Skin of body (tissue), 2 donors: ENCODE results near the gene LRP1. TPM values are rescaled to one million over a fixed set of nuclear protein-coding genes. Genes with fewer than 3 reads are reported as not detected.

Experiments
- DNase-seq: peaks from one replicate; lab custom pipeline; 2025; lab: John Stamatoyannopoulos, UW
- total RNA-seq: library from RNA; depleted of rRNA; stranded (reverse); fragments of >200 nt; gene quantifications from one replicate; pipeline ENCODE4 v1.2.3, GENCODE V29; 2014

The LRP1 gene
- total RNA-seq, 1 donor from 2014 or later: 149 TPM

DNA sequence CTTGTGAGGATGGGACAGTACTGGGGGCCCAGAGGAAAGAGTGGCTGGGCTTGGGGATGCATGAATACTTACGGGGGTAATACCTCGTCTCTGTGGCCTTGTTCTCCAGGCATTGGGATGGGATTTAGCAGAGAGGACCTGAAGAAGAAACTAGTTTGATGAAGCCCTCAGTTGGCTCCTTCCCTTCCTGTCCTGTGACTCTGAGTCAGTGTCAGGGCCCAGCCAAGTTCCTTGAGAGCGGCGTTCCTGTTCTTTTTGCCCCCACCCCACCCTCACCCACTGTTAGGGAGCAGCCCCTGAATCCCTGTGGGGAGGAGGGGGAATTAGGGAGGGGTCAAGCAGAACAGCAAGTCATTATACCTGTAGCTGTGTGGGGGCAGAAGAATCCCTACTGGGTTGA lies 24.4 kb downstream of the LRP1 start:
- no peak for DNase-seq

DNA sequence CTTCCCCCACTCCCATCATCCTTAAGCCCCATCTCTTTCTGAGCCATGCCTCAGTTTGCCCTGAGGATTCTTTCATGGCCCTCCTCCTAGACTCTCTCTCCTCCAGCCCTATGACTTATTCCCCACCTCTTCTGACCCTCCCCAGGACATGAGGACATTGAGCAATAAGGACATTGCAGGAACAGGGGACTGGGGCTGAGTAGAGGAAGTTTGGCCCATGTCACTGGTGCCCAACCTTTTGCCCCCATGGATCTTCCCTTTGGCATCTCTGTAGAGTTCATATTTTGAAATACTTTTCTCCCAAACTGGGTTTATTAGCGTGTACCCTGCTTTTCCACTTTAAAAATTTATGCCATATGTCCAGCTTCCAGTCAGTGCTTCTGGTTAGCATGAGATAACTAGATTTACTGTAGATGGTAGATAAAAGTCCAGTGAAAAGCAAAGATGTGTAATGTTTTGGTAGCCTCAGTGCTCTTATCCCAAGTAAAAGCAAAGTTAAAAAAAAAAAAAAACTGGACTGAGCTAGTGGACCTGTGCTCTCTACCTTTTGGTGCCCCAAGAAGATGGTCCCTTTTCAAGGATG lies 25.2 kb downstream of the LRP1 start:
- DNase-seq: no peak

DNA sequence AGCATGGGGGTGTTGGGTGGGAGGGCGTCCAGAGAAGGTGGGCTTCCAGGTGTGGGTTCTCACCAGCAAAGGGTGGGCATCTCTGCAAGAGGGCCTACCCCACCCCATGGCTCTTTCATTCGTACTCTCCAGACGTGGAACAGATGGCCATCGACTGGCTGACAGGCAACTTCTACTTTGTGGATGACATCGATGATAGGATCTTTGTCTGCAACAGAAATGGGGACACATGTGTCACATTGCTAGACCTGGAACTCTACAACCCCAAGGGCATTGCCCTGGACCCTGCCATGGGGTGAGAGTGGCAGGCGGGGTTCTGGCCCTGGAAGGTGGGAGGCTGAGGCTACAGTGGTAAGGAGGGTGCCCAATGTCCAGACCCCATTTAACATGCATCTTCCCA lies 25.8 kb downstream of the LRP1 start:
- no peak for DNase-seq

DNA sequence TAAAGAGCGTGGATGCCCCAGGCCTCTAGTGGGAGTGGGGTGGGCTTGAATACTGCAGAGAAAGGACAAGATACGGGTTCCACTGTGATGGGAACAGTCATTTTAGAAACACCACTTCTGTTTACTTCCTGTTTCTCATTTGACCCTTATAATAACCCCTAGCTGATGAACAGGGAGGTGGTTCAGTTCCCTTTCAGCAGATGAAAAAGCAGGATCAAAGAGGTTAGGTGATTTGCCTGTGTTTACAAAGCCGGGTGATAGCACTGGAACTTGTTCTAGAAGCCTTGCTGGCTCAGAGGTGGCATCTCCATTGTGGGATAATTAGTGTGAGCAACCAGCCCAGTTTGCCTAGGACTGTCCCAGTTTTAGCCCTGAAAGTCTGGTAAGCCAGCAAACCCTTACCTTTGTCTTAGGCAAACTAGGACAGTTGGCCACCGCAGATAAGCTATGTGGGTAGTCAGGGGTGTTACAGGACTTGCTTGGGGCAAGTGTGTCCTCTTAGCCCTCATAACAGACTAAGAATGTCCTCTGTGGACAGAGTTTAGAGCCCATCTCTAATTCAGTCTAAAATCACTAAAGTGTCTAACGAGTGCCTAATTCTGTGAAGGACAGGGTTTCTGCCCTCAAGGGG lies 26.6 kb downstream of the LRP1 start:
- no peak for DNase-seq

DNA sequence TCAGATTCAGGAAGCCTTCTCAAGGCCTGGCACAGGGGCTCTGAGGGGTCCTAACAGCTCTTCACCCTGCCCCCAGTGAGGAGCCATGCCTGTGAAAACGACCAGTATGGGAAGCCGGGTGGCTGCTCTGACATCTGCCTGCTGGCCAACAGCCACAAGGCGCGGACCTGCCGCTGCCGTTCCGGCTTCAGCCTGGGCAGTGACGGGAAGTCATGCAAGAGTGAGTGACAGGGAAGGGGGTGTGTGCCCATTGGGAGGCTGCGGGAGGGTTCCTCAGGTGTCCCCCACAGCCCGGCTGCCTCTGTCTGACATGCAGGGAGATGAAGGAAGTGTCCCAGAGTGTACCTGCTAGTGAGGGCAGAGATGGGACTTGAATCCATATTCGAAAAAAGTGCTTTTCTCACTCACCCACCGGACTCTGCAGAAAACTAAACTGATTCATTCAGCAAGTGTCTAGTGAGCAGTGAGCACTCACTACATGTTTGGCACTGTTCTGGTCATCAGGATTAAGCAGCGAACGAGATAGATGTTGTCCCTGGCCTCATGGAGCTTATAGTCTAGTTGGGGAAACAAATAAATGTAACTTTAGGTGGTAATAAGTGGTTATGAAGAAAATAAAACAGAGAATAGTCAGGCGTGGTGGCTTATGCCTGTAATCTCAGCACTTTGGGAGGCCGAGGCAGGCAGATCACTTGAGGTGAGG lies 28.6 kb downstream of the LRP1 start:
- DNase-seq: no peak

DNA sequence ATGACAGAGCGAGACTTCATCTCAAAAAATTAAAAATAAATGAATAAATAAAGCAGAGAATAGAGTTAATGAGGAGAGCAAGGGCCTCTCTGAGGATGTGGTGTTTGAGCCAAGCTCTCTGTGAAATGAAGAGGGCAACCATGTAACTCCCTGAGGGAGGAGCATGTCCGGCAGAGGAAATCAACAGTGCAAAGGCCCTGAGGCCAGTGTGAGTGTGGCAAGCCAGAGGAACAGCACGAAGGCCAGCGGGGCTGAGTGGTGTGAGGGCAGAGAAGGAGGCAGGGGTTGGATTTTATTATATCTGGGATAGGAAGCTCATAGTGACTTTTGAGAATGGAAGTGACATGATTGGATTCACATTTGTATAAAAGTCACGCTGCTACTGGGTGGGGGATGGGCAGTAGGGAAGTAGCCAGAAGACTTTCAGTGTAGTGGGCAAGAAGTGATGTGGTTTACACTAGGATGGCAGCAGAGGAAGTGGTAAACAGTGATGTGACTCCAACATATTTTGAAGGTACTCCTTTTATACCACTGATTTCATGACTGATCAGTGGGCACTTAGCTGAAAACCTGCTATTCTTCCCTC lies 29.4 kb downstream of the LRP1 start:
- DNase-seq: peak; percentile 7

DNA sequence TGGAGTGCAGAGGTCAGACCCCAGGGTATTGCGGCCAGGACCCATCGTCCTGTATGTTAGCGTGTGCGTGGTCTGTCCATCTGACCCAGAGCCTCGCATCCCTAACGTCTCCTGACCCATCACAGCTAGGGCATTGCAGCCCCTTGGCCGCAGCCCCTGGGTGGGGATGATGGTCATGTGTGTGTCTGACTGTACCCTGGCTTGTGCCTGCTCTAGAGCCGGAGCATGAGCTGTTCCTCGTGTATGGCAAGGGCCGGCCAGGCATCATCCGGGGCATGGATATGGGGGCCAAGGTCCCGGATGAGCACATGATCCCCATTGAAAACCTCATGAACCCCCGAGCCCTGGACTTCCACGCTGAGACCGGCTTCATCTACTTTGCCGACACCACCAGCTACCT lies 29.9 kb downstream of the LRP1 start:
- DNase-seq: no peak

DNA sequence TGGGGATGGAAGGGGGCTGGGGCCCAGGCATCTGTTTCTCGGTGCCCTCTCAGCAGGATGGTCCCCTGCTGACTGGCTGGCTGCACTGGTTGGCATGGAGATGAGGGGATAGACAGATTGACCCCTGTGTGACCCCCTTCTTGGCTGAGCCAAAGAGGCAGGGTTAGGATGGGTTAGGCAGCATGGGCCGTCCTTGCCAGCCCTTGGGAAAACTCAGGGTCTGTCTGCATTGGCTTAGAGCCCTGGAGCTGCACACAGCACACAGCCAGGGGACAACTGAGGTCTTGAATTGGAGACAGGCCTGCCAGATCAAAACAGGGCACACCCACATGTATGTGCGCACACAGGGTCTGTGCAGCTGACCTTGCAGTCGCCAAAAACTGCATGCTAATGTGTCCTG lies 30.4 kb downstream of the LRP1 start:
- DNase-seq: no peak

DNA sequence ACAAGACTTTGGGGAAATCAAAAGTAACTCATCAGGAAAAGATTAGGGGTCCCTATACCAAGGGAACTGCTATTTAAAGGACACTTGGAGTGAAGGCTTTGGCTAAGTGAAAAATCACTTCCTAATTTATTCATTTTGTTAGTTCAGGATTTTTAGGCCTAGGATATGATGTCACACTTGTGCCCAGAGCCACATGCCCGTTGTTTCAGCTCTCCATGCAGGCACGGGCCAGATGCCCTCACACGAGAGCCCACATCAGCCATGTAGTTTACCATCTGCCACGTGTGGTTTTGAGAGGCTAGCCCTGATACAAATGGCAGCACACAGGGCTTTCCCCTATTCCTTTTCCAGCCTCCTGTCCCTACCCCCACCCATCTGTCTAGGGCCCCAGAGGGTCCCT lies 31.0 kb downstream of the LRP1 start:
- no peak for DNase-seq

DNA sequence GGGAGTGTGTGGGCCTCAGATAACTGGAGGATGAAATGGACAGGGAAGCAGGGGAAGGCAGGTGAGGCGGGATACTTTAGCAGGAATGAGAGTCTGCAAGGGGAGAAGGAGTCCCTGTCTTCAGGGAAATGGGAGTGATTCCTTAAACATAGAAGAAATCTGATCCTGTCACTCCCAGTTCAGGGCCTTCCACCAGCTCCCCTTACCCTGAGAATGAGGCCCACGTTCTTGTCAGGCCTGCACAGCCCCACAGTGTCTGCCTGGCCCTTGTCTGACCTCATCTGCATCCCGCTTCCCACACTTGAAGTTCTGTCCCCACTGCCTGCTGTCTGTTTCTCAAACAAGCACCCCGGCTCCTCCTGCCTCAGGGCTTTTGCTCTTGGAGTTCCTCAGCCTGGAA lies 31.8 kb downstream of the LRP1 start:
- DNase-seq: no peak

DNA sequence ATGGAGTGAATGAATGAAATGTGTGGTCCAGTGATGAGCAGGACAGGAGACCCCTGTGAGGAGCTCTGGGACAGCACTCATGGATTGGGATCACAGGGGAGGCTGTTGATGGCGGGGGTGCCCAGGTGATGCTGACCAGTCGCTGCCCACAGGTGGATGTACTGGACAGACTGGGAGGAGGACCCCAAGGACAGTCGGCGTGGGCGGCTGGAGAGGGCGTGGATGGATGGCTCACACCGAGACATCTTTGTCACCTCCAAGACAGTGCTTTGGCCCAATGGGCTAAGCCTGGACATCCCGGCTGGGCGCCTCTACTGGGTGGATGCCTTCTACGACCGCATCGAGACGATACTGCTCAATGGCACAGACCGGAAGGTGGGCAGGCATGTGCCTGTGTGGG lies 32.5 kb downstream of the LRP1 start:
- DNase-seq: no peak

DNA sequence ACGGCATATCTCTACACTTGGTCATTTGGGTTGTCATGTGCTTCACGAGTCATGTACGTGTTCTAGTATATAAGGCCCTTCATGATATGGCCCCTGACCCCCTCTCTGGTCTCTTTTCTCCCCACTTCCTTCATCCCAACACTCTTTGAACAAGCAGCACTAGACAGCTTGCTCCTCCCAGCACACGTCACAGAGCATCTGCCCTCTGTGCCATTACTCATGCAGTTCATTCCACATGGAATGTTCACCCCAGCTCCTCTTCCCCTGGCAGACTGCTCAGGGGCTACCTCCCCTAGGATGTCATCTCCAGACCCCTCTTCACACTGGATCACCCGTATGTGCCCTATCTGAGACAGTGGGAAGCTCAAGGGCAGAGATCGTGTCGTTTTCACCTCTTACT lies 33.2 kb downstream of the LRP1 start:
- DNase-seq: no peak

DNA sequence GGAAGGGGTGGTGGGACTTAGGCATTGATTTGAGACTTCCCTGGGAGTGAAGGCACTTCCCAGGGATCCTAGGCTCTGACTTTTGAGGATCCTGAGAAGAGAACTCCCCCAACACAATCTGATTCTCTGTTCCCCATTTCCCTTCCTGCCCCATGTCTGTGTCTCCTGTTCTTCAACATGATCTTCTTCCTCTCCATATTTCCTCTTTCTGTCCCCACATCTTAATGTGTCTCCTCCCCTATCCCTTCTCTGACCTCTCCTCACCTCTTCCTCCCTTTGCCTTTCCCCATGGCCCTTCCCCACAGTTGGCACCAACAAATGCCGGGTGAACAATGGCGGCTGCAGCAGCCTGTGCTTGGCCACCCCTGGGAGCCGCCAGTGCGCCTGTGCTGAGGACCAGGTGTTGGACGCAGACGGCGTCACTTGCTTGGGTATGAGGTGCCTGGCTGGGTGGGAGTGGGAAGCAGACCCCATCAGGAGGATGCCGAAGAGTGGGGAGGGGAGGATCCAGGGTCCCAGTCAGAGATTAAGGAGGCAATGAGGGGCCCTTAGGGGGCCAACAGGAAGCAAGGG lies 34.4 kb downstream of the LRP1 start:
- no peak for DNase-seq

DNA sequence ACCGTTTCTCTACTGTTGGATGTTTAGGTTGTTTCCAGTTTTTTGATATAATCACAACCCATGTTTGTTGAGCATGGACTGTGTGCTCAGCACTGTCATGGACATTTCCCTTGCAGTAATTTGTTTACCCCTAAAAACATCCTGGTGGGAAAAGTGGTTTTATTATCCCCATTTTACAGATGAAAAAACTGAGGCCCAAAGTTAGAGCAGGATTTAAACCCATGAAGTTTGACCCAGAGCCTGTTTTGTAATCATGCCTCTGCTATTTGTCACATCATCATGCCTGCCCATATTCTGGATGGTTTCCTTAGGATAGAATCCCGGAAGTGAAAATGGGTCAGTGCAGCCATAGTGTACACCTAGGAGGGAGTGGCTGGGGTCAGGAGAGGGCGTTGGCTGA lies 36.2 kb downstream of the LRP1 start:
- DNase-seq: no peak

DNA sequence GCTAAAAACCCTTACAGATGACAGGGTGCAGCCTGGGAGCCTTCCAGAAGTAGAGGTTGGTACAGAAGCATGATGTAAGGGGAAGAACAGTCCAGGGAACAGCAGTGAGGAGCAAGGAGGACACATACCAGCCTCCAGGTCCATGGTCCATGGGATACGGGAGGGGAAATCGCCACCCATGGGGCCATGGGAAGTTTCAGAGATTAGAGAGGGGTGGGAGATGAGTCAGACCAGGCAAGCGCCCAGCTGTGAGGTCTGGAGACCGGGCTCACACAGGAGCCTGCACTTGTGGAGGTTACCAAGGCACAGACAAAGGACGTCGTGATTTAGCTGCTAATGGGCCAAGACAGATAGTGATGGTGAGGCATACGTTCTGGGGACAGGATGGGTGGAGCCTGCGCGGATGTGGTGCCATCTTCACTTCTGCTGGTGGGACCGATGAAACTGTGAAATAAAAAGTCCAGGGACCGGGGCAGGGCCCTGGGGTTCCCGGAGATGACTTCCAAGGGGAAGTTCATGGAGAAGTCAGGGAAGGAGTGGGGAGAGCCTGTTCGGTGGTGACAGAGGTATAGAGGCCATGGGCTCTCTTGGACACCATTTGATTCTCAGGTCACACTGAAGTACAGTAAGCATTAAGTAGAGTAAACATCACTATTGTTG lies 36.8 kb downstream of the LRP1 start:
- no peak for DNase-seq

DNA sequence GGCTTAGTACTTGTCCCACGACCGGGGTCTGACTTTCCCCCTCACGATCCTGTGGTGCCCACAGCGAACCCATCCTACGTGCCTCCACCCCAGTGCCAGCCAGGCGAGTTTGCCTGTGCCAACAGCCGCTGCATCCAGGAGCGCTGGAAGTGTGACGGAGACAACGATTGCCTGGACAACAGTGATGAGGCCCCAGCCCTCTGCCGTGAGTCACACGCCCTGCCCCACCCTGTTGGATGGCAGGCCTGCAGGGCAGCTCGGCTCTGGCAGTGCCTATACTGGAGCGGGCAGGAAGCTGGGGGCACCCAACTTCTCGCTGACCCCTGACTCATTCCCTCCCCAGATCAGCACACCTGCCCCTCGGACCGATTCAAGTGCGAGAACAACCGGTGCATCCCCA lies 37.5 kb downstream of the LRP1 start:
- no peak for DNase-seq

DNA sequence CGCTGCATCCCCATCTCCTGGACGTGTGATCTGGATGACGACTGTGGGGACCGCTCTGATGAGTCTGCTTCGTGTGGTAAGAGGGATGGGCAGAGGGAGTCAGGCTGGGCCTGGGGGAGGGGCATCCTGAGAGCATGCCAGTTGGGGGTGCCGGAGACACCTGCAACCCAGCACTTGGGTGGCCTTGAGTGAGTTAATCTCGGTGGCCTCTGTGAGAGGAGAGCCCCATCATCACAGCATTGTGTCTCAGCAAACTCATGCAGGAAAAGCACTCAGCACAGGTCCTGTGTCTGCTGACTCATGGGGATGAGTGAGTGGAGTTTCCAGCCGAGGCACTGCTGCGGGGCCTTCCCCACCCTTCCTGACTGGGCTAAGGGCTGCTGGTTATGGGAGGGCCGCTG lies 38.7 kb downstream of the LRP1 start:
- no peak for DNase-seq

DNA sequence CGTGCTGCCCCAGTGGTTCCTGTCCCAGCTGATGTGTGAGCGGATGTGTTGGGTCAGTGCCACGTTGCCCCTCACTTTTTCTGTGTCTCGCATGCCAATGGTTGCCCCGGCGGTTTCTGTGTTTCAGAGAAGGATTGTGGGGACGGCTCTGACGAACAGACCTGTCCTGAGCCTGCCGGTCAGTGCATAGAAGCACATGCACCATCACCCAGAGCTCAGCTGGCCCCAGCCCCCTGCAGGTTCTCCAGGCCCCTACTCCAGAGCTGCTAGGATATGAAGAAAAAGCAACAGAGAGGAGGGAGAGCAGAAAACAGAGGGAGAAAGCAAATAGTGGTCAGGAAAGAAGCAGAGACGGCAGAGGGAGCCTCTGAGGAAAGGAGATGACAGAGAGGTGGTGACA lies 39.8 kb downstream of the LRP1 start:
- no peak for DNase-seq

DNA sequence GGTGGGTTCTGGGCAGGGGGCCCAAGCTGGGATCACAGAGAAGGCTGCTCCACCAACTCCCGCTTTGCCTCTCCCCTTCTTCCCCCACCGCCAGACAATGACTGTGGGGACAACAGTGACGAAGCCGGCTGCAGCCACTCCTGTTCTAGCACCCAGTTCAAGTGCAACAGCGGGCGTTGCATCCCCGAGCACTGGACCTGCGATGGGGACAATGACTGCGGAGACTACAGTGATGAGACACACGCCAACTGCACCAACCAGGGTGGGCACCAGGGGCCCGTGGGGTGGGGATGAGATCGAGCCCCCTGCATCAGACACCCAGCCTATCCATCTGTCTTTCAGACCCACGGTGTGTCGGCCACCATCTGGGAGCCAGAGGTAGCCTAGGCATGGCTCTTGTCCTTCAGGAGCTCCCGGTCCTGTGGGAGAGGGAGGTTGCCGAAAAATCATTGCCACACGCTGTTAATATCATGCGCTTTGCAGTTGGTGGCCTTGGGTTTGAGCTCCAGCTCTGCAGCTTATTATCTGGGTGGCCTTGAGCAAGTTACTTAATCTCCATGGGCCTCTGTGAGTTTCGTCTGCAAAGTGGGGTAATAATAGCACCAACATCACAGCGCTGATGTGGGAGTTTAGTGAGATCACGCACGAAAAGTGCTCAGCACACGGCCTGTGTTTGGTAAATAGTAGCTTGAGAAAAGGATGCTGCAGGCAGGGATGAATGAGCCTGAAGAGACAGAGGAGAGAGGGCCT lies 40.9 kb downstream of the LRP1 start:
- no peak for DNase-seq

DNA sequence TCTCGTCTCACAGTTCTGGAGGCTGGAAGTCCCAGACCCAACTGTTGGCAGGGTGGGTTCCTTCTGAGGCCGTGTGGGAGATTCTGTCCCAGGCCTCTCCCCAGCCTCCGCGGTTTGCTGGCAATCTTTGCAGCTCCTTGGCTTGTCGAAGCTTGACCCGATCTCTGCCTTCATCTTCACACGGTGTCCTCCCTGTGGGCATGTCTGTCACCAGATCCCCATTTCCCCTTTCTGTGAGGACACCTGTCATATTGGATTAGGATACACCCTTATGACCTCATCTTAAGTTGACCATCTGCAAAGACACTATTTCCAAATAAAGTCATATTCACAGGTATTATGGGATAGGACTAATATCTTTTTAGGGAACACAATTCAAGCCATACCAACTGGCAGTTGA lies 41.7 kb downstream of the LRP1 start:
- DNase-seq: no peak

DNA sequence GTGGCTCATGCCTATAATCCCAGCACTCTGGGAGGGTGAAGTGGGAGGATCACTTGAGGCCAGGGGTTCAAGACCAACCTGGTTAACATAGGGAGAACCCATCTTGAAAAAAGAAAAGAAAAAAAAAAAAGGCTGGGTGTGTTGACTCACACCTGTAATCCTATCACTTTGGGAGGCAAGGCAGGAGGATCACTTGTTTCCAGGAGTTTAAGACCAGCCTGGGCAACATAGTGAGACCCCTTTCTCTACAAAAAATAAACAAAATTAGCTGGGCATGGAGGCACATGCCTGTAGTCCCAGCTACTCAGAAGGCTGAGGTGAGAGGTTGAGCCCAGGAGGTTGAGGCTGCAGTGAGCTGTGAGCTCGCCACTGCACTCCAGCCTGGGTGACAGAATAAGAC lies 42.1 kb downstream of the LRP1 start:
- DNase-seq: no peak
